Psoas muscle (tissue), 8 donors: ENCODE measurements around the gene TOLLIP. TPM values are rescaled to one million over a fixed set of nuclear protein-coding genes. Genes with fewer than 3 reads are reported as not detected.

Experiments
- ATAC-seq, 4 donors: fragments of 200-7000 bp; cut with Tn5 transposase; one replicate each; pipeline ENCODE4 v1.9.1; 2020; ENCODE audit warnings: moderate library complexity in 3 of 4, mild to moderate bottlenecking in 2 of 4
- DNase-seq, 2 donors: peaks; one replicate each; pipeline ENCODE4 v3.0.0-alpha.2; 2020
- H3K27ac ChIP-seq: fragments of 200-600 bp; one replicate; pipeline ENCODE4 v1.8.0; 2022
- H3K27me3 ChIP-seq, 3 donors: fragments of 200-600 bp in 1 of 3; one replicate each; pipeline versions ENCODE4 v1.6.1 to v1.8.0; 2013 to 2022; ENCODE audit warnings: low read length in 2 of 3, mild to moderate bottlenecking in 2 of 3, moderate library complexity in 1 of 3; ENCODE audit not compliant: insufficient read depth in 3 of 3
- H3K36me3 ChIP-seq, 2 donors: fragments of 200-600 bp in 1 of 2; one replicate each; pipeline versions ENCODE4 v1.6.1 to v1.8.0; 2013 to 2022; ENCODE audit warnings: low read depth in 1 of 2, mild to moderate bottlenecking in 1 of 2, moderate library complexity in 1 of 2; ENCODE audit not compliant: insufficient read depth in 1 of 2
- H3K4me1 ChIP-seq: fragments of 200-600 bp; one replicate; pipeline ENCODE4 v1.8.0; 2022
- H3K4me3 ChIP-seq: fragments of 200-600 bp; one replicate; pipeline ENCODE4 v1.8.0; 2022; ENCODE audit warnings: mild to moderate bottlenecking
- H3K9me3 ChIP-seq: fragments of 200-600 bp; one replicate; pipeline ENCODE4 v1.8.0; 2022
- WGBS, 3 donors: extraction: QIAGEN DNeasy Blood & Tissue Kit; methylation state at CpG; one replicate each; pipeline versions ENCODE4 v1.1.6 to v1.1.7; 2013; 5-methylcytosine and 5-hydroxymethylcytosine counted together
- intact Hi-C, 2 donors: fragments of 100-400 bp; cut with DNase I; formaldehyde crosslinking; loops; one replicate each; pipeline versions ENCODE4 v1.11.0 to v1.14.2; 2022
- polyA plus RNA-seq, 3 donors: library from polyadenylated mRNA; stranded (reverse); fragments of 200-250 nt; gene quantifications; one replicate each; pipeline ENCODE4 v1.2.3, GENCODE V29; 2013
- total RNA-seq, 4 donors: library from RNA; stranded (reverse); fragmentation: NEBNext Ultra II Directional in 2 of 4; extraction: Animal tissue kit (Norgen Biotek cat#: 25700) in 2 of 4; gene quantifications; one replicate each; pipeline versions ENCODE4 v1.2.1 to v1.2.4, GENCODE V29; 2021 to 2023
- TF ChIP-seq, protein P1 (sequence below): fragments of 200-600 bp; IDR thresholded peaks from one replicate; pipeline ENCODE4 v1.8.0; 2022; ENCODE audit warnings: antibody characterized with exemption
- donor health status: healthy with polysubstance abuse.
- donor health status: DM: no; HTN: no; CAD: no; lungs with moderate emphysema.
- donor health status: Bipolar disorder and iron deficiency.
- donor health status: healthy.
- donor health status: DM: yes; HTN: yes; CAD: no.
- donor health status: DM: no; HTN: no; CAD: no.
- donor health status: DM: no; HTN: no; CAD: no.
- donor health status: DM: yes; HTN: yes; CAD: no.

The TOLLIP gene
- total and polyA plus RNA-seq, 7 donors, result 33.5 to 74.6 (median 56.4) TPM

DNA sequence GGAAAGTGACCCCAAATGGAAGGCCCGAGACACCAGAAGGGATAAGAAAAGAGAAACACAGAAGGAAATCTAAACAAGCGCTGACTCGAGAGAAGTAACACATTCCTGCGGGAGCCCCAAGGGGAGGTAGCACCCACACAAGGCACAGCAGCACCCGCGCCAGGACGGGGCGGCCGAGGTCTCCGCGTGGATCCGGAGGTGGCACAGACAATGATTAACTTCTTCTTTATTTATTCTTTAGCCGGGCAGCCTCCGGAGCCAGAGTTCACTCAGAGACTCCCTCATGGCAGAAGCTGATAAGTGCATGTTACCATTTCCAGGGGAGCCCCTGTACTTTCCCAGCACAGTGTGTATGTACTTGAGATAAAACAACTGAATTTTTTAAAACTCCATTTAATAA is 5.1 kb downstream of the TOLLIP start:
- intact Hi-C loops, result loop anchor here in 1 of 2 donors (5.0 kb wide), 1 partner anchor 33 kb away; no protein-coding TSS in a partner anchor
- no peak for ATAC-seq
- WGBS, 3 donors, result 80 to 89% (median 88%) methylated on average over 14 of the region's 14 CpGs
- H3K4me3 ChIP-seq, result no peak overlapping the region
- H3K27me3 ChIP-seq, result no peaks in the 10 kb centered on the region
- H3K9me3 ChIP-seq, result no peaks in the 10 kb centered on the region
- peaks cover 69% of the 10 kb centered on the region for H3K4me1 ChIP-seq
- peak overlapping the region; percentile 36 for H3K27ac ChIP-seq
- DNase-seq, result no peak
- H3K36me3 ChIP-seq, result peaks cover 0 to 24% of the 10 kb centered on the region in 2 donors
- TF ChIP-seq, protein P1, sequence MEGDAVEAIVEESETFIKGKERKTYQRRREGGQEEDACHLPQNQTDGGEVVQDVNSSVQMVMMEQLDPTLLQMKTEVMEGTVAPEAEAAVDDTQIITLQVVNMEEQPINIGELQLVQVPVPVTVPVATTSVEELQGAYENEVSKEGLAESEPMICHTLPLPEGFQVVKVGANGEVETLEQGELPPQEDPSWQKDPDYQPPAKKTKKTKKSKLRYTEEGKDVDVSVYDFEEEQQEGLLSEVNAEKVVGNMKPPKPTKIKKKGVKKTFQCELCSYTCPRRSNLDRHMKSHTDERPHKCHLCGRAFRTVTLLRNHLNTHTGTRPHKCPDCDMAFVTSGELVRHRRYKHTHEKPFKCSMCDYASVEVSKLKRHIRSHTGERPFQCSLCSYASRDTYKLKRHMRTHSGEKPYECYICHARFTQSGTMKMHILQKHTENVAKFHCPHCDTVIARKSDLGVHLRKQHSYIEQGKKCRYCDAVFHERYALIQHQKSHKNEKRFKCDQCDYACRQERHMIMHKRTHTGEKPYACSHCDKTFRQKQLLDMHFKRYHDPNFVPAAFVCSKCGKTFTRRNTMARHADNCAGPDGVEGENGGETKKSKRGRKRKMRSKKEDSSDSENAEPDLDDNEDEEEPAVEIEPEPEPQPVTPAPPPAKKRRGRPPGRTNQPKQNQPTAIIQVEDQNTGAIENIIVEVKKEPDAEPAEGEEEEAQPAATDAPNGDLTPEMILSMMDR, result no peak

DNA sequence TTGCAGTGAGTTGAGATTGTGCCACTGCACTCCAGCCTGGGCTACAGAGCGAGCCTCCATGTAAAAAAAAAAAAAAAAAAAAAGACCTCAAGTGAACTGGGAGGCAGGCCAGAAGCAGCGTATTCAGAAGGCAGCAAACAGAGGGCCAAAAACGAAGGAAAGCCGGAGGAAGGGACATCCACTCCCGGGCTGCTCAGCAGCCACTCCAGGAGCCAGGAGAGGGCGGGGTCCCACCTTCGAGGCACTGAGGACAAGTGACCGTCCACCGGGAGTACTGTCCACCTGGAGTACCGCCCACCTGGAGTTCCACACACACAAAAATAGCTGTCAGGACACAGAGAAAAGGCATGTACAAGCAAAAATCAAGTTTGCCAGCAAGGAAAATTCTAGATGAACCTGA is 5.5 kb downstream of the TOLLIP start:
- intact Hi-C loops, result loop anchor here in 1 of 2 donors (5.0 kb wide), 1 partner anchor 33 kb away; no protein-coding TSS in a partner anchor

DNA sequence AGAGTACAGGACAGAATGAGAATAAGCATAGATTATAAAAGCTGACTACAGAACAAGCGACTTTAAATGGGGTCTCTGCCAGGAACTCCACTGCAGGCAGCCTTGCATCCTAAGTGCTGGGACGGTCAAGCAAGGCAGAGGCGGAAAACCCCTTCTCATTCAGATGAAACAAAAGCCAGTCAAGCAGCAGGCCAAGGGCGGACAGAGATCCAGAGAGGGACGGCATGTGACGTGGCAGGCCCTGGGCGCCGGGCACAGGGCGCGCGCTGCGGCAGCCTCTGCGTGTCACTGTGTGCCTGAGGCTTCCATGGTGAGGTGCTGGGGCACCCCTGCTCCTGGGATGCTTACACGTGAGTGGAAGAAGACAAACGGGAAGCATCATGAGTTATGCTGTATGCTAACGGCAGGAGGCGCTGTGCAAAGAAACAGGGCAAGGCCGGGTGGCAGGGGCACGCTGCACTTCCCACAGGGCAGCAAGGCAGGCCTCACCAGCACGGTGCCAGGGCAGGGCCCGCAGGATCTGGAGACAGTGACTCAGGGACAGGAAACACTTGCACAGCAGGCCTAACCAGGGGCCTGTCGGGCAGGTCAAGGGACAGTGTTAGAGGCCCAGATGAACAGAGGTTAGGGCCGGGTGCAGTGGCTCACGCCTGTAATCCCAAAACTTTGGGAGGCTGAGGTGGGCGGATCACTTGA is 6.2 kb downstream of the TOLLIP start:
- TF ChIP-seq, protein P1, result no peak
- peak overlapping the region; percentile 36 for H3K27ac ChIP-seq
- no peaks in the 10 kb centered on the region for H3K27me3 ChIP-seq
- H3K4me3 ChIP-seq, result no peak overlapping the region
- DNase-seq, result no peak
- H3K36me3 ChIP-seq, result peaks cover 0 to 24% of the 10 kb centered on the region in 2 donors
- no peaks in the 10 kb centered on the region for H3K9me3 ChIP-seq
- no peak for ATAC-seq
- H3K4me1 ChIP-seq, result peaks cover 75% of the 10 kb centered on the region
- 85 to 90% (median 88%) methylated on average over 25 of the region's 25 CpGs for WGBS, 3 donors
- intact Hi-C loops, result loop anchor here in 1 of 2 donors (5.0 kb wide), 1 partner anchor 34 kb away; no protein-coding TSS in a partner anchor

More for the DNA sequence above, 5.5 kb downstream of the TOLLIP start:
- WGBS, 3 donors, result 40 to 58% (median 41%) methylated on average over 10 of the region's 10 CpGs
- no peaks in the 10 kb centered on the region for H3K9me3 ChIP-seq
- ATAC-seq, result no peak
- TF ChIP-seq, protein P1, result no peak
- no peaks in the 10 kb centered on the region for H3K27me3 ChIP-seq
- peaks cover 0 to 24% of the 10 kb centered on the region in 2 donors for H3K36me3 ChIP-seq
- H3K4me1 ChIP-seq, result peaks cover 73% of the 10 kb centered on the region
- no peak for DNase-seq
- H3K27ac ChIP-seq, result peak overlapping the region; percentile 36
- H3K4me3 ChIP-seq, result no peak overlapping the region

DNA sequence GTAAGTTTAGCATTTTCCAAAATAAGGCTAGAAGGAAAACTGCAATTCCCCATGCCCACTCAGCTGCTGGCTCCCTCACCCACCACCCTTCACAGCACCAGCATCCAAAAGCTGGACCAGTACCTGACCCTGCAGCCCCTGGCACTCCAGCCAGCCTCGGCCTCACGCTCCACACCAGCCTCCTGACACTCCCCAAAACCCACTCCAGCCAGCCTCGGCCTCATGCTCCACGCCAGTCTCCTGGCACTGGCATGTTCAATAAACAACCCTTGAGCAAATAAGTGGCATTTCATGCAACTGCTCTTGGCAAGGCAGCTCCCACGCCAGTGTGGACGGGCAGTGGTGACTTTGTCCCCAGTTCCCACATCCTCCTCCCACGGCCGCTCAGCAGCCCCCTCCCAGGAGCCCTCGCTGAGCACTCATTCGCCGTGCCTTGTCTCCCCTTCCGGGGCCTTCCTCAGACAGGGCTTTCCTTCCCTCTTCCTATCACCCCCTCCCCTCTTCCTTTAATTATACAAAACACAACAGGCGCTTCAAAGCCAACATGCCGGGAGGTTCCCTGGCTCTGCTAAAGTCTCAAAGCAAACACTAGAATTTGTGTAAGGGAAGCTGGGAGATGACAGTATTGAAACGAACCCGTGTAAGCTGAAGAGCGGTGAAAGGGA is 6.8 kb downstream of the TOLLIP start:
- intact Hi-C loops, result loop anchor here in 1 of 2 donors (5.0 kb wide), 1 partner anchor 35 kb away; no protein-coding TSS in a partner anchor
- Histone ChIP-seq H3K4me1 (peaks cover 75% of the 10 kb centered on the region), H3K9me3 (no peaks in the 10 kb centered on the region), H3K36me3 (peaks cover 0 to 24% of the 10 kb centered on the region in 2 donors), H3K27ac (no peak overlapping the region), H3K27me3 (no peaks in the 10 kb centered on the region), H3K4me3 (no peak overlapping the region)
- ATAC-seq (no peak), DNase-seq (no peak)
- TF ChIP-seq, protein P1, result no peak
- 78 to 83% (median 79%) methylated on average over 17 of the region's 17 CpGs for WGBS, 3 donors
